ENCODE results near the gene RNASE12.
"Not testable (repeated sequence)": the region's sequence is repeated elsewhere in the genome, so short reads cannot be mapped to it uniquely, and the experiment has no call there.

RNASE12 gene

DNA sequence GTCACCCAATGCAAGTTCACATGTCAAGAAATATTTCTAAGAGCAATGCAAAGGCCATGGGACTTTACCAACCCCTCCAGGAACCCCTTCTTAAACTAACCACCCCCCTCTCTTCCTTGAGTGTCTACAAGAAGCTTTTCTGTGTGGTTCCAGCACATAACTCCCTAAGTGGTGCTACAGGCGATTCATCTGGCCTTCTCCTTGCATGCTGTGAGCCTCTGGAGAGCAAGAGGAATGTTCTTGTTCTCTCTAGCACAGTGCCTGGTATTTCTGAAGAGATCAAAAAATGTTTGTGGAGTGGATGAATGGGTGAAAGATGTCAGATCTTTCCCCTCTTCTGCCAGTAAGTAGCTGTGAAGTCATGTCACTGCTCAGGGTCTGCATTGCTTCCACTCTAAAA, 5.9 kb upstream of the RNASE12 start:
- H3K4me3 ChIP-seq (ENCODE audit: low read length) = no peak overlapping the region
- H3K27me3 ChIP-seq (ENCODE audit: control insufficient read depth, insufficient read depth, low read length) = no peaks in the 10 kb centered on the region
- no peaks in the 10 kb centered on the region for H3K36me3 ChIP-seq (ENCODE audit: control insufficient read depth, low read depth, low read length)
- no peak overlapping the region for H3K9ac ChIP-seq (ENCODE audit: low read length)
- no peaks in the 10 kb centered on the region for H3K4me1 ChIP-seq (ENCODE audit: control insufficient read depth, low read depth, low read length)
- H3K27ac ChIP-seq (ENCODE audit: low read length) = no peak overlapping the region
- H3K9me3 ChIP-seq (ENCODE audit: control insufficient read depth, low read depth, low read length) = no peaks in the 10 kb centered on the region

DNA sequence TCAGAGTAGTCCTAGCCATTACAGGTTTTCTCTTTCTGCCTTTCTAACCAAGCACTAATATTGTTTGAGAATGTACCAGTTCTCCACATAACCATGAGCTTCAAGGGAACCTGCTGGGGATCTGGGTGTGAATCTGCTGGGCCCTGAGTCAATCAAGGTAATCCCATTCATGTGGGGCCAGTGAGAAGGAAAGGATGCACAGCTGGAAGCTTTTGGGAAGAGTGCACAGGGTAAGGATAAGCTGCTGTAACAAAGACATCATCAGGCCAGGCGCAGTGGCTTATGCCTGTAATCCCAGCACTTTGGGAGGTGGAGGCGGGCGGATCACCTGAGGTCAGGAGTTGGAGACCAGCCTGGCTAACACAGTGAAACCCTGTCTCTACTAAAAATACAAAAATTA, 4.5 kb upstream of the RNASE12 start:
- not testable (repeated sequence) for H3K27me3 ChIP-seq (ENCODE audit: control insufficient read depth, insufficient read depth, low read length); H3K27ac ChIP-seq (ENCODE audit: low read length); H3K4me3 ChIP-seq (ENCODE audit: low read length); H3K36me3 ChIP-seq (ENCODE audit: control insufficient read depth, low read depth, low read length); H3K4me1 ChIP-seq (ENCODE audit: control insufficient read depth, low read depth, low read length); H3K9ac ChIP-seq (ENCODE audit: low read length); H3K9me3 ChIP-seq (ENCODE audit: control insufficient read depth, low read depth, low read length)

DNA sequence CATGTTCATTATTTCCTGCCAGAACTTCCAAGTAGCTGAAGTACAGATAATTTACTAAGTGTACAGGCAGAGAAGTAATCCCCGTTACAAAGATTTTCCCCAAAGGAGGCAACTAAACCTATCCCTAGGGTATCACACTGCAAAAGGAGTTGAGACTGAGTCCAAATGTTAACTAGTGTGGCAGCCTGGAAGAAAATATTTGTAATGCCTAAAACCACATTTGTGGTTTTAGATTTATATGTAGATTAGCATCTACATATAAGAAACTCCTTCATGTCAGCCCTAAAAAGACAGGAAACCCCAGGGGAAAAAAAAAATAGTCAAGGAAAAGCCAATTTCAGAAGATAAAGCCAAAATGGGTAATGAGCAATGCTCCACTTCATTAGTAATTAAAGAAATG, 1.4 kb upstream of the RNASE12 start:
- Histone ChIP-seq H3K9ac (ENCODE audit: low read length) (no peak overlapping the region), H3K4me3 (ENCODE audit: low read length) (no peak overlapping the region), H3K9me3 (ENCODE audit: control insufficient read depth, low read depth, low read length) (no peaks in the 10 kb centered on the region), H3K27me3 (ENCODE audit: control insufficient read depth, insufficient read depth, low read length) (no peaks in the 10 kb centered on the region), H3K27ac (ENCODE audit: low read length) (no peak overlapping the region), H3K4me1 (ENCODE audit: control insufficient read depth, low read depth, low read length) (no peaks in the 10 kb centered on the region), H3K36me3 (ENCODE audit: control insufficient read depth, low read depth, low read length) (no peaks in the 10 kb centered on the region)

DNA sequence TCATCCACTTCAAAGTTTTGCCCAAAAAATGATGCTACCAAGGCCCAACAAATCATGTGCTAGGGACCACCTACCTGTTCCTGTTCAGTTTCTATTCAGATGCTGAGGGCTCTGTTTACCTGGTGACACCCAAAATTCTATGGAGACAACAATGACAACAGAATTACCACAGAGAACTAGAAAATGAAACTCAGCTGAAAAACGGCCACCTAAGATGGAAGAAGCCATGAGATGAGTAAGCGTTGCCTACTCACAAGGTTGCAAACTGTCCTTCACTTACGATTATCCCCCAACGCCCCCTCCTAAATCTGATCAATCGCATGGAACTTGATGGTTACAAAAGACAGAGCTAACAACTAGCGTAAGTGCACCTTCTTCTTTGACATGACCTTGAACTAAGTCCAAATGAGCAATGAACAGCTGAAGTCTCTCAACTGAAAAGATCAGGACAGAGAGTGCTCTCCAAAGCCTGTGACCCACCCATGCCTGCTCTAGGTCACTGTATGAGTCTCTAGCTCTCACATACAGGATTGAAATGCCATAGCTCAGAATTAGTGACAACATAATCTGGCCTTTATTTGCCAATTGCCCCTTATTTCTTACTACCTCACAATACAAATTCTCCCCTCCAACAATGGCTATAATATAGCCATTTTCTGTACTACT, 3.6 kb downstream of the RNASE12 start, which contains the start of gene RNASE11:
TSS of gene RNASE11 (minus strand) at position 513 of the 666 bp plus-strand sequence.
- Histone ChIP-seq H3K4me1 (ENCODE audit: control insufficient read depth, low read depth, low read length) (peaks cover 16% of the 10 kb centered on the region), H3K9ac (ENCODE audit: low read length) (no peak within 1 kb of the TSS), H3K27ac (ENCODE audit: low read length) (no peak within 1 kb of the TSS), H3K36me3 (ENCODE audit: control insufficient read depth, low read depth, low read length) (no peaks in the 10 kb centered on the region), H3K9me3 (ENCODE audit: control insufficient read depth, low read depth, low read length) (no peaks in the 10 kb centered on the region), H3K27me3 (ENCODE audit: control insufficient read depth, insufficient read depth, low read length) (no peaks in the 10 kb centered on the region), H3K4me3 (ENCODE audit: low read length) (no peak within 1 kb of the TSS)

DNA sequence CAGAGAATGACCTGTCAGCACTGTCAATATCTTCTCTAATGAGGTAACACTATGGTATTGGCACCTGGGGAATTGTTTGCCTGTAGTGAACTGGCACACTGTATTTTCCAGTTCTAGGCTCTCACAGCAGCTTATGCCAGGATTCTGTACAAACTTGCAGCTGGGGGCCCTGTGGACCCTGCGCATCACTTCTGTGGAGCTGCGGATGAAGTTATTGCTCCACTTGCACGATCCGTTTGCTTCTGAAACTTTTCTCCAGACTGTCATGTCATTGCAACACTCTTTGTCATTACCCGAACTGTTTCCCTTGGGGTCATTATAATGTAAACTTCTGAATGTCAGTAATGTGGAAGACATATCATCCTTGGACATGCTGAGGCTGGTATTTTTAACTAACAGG, 7.3 kb downstream of the RNASE12 start:
- Histone ChIP-seq H3K9me3 (ENCODE audit: control insufficient read depth, low read depth, low read length) (no peaks in the 10 kb centered on the region), H3K27me3 (ENCODE audit: control insufficient read depth, insufficient read depth, low read length) (no peaks in the 10 kb centered on the region), H3K4me3 (ENCODE audit: low read length) (no peak overlapping the region), H3K36me3 (ENCODE audit: control insufficient read depth, low read depth, low read length) (no peaks in the 10 kb centered on the region), H3K27ac (ENCODE audit: low read length) (no peak overlapping the region), H3K9ac (ENCODE audit: low read length) (no peak overlapping the region), H3K4me1 (ENCODE audit: control insufficient read depth, low read depth, low read length) (peaks cover 32% of the 10 kb centered on the region)

DNA sequence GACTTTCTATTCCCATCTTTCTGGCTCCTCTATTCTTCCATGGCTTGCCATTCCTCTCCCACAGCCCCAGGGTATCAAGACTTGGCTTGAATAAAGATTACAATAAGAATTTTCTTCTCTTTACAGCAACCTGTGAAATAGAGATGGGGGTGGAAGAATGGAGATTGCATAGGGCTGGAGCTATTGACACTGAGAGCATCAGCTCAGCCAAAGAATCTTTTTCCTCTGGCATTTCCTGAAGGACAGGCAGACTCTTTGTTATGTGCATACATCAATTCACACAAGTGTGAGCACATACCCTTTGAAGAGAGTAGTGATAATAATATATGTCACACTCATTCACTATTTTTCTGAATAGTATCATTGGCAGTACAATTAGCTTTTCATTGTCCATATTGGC, 8.0 kb downstream of the RNASE12 start:
- H3K36me3 ChIP-seq (ENCODE audit: control insufficient read depth, low read depth, low read length) = no peaks in the 10 kb centered on the region
- H3K4me1 ChIP-seq (ENCODE audit: control insufficient read depth, low read depth, low read length) = peaks cover 39% of the 10 kb centered on the region
- H3K4me3 ChIP-seq (ENCODE audit: low read length) = no peak overlapping the region
- H3K27ac ChIP-seq (ENCODE audit: low read length) = no peak overlapping the region
- no peak overlapping the region for H3K9ac ChIP-seq (ENCODE audit: low read length)
- no peaks in the 10 kb centered on the region for H3K27me3 ChIP-seq (ENCODE audit: control insufficient read depth, insufficient read depth, low read length)
- no peaks in the 10 kb centered on the region for H3K9me3 ChIP-seq (ENCODE audit: control insufficient read depth, low read depth, low read length)

DNA sequence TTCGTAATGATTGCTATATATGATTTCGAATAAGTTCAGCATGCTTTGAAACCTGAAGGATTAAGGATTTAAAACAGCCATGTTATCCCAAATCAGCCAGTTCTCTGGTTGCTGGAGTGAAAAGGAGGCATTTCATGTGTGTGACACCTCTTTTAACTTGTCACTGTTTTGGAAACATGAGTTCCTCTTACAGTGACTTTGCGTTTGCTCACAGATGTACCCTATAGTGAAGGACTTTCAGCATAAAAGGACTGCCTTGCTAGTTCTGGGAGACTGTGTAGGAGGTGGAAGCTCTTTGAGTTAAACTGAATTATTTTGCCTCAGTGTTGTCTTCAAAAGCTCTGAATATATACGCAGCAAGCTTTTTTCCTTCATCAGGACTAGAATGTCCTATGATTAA, 10.9 kb downstream of the RNASE12 start:
- Histone ChIP-seq H3K27ac (ENCODE audit: low read length) (no peak overlapping the region), H3K27me3 (ENCODE audit: control insufficient read depth, insufficient read depth, low read length) (no peaks in the 10 kb centered on the region), H3K4me3 (ENCODE audit: low read length) (no peak overlapping the region), H3K9me3 (ENCODE audit: control insufficient read depth, low read depth, low read length) (no peaks in the 10 kb centered on the region), H3K36me3 (ENCODE audit: control insufficient read depth, low read depth, low read length) (no peaks in the 10 kb centered on the region), H3K9ac (ENCODE audit: low read length) (no peak overlapping the region), H3K4me1 (ENCODE audit: control insufficient read depth, low read depth, low read length) (peaks cover 50% of the 10 kb centered on the region)

DNA sequence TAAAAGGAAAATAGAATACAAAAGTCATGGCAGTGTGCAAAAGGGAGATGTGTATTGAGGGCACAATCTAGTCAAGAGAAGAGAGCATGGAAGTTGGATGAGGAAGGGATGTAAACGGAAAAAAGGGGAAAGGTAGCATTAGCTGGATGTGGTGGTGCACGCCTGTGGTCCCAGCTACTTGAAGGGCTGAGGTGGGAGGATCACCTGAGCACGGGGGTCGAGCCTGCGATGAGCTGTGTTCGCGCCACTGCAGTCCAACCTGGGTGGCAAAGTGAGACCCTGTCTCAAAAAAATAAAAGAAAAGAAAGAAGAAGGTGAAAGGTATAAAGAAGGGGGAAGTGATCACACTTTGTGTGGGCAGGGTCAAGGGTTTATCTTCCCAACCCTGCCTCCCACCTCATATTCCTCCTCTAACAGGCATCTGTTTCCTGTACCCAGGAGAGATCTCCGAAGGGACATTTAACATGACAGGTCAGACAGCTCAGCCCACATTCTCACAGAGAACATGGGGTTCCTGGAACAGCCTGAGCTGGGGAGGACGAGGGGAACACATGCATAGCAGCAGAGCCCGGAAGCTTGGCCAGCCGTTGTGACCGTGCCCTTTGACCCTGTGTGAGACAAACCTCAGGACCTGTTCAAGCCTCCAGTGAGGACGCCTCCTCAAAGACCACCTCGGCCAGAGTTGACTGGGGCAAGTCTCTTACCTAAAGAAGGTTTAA, 12.2 kb downstream of the RNASE12 start:
- peak overlapping the region; percentile 23 for H3K4me3 ChIP-seq (ENCODE audit: low read length)
- H3K27ac ChIP-seq (ENCODE audit: low read length) = peak overlapping the region; percentile 28
- H3K36me3 ChIP-seq (ENCODE audit: control insufficient read depth, low read depth, low read length) = no peaks in the 10 kb centered on the region
- peaks cover 48% of the 10 kb centered on the region for H3K4me1 ChIP-seq (ENCODE audit: control insufficient read depth, low read depth, low read length)
- H3K9me3 ChIP-seq (ENCODE audit: control insufficient read depth, low read depth, low read length) = no peaks in the 10 kb centered on the region
- H3K9ac ChIP-seq (ENCODE audit: low read length) = no peak overlapping the region
- H3K27me3 ChIP-seq (ENCODE audit: control insufficient read depth, insufficient read depth, low read length) = no peaks in the 10 kb centered on the region

DNA sequence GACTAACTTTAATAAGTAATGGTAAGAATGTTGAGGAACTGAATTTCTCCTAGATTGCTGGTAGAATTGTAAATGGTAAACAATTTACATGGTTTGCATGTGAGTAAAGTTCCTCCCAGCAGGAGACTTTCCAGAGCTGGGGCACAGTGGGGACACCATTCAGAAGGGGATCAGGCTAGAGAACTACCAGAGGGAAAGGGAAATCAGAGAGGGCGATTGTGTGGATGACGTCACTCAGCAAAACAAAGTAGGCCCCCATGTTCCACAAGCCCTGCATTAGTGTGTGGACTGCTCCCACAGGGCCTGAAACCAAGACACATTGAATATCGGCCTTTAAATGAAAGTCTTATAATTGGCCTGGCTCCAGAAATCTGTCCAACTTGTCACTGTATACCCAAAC, 12.9 kb downstream of the RNASE12 start:
- Histone ChIP-seq H3K4me3 (ENCODE audit: low read length) (peak overlapping the region; percentile 42), H3K9me3 (ENCODE audit: control insufficient read depth, low read depth, low read length) (no peaks in the 10 kb centered on the region), H3K27me3 (ENCODE audit: control insufficient read depth, insufficient read depth, low read length) (no peaks in the 10 kb centered on the region), H3K9ac (ENCODE audit: low read length) (no peak overlapping the region), H3K27ac (ENCODE audit: low read length) (peak overlapping the region; percentile 81), H3K4me1 (ENCODE audit: control insufficient read depth, low read depth, low read length) (peaks cover 41% of the 10 kb centered on the region), H3K36me3 (ENCODE audit: control insufficient read depth, low read depth, low read length) (no peaks in the 10 kb centered on the region)

DNA sequence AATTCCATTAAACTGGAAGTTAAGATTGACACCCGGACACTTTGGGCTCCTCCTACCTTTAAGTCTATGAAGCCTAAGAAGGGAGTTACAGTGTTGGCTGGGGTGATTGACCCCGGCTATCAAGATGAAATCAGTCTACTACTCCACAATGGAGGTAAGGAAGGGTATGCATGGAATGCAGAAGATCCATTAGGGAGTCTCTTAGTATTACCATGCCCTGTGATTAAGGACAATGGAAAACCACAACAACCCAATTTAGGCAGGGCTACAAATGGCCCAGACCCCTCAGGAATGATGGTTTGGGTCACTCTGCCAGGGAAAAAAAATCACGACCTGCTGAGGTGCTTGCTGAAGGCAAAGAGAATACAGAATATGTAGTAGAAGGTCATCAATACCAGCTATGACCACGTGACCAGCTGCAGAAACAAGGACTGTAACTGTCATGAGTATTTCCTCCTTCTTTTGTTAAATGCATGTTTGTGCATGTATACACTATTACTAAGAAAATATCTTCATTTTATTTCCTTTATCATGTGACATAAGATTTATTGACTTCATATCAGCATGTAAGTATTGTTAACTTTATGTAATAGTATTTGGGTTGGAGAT, 18.7 kb downstream of the RNASE12 start:
- not testable (repeated sequence) for H3K9ac ChIP-seq (ENCODE audit: low read length)

DNA sequence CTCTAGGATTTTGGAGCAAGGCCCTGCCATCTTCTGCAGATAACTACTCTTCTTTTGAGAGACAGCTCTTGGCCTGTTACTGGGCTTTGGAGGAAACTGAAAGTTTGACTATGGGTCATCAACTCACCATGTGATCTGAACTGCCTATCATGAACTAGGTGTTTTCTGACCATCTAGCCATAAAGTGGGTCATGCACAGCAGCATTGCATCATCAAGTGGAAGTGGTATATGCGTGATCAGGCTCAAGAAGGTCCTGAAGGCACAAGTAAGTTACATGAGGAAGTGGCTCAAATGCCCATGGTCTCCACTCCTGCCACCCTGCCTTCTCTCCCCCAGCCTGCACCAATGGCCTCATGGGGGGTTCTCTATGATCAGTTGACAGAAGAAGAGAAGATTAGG, 20.5 kb downstream of the RNASE12 start:
- not testable (repeated sequence) for H3K4me1 ChIP-seq (ENCODE audit: control insufficient read depth, low read depth, low read length); H3K27me3 ChIP-seq (ENCODE audit: control insufficient read depth, insufficient read depth, low read length); H3K9ac ChIP-seq (ENCODE audit: low read length); H3K27ac ChIP-seq (ENCODE audit: low read length); H3K4me3 ChIP-seq (ENCODE audit: low read length); H3K36me3 ChIP-seq (ENCODE audit: control insufficient read depth, low read depth, low read length); H3K9me3 ChIP-seq (ENCODE audit: control insufficient read depth, low read depth, low read length)

More for the DNA sequence above, 18.7 kb downstream of the RNASE12 start:
- H3K4me1 ChIP-seq (ENCODE audit: control insufficient read depth, low read depth, low read length); H3K27ac ChIP-seq (ENCODE audit: low read length); H3K27me3 ChIP-seq (ENCODE audit: control insufficient read depth, insufficient read depth, low read length); H3K9me3 ChIP-seq (ENCODE audit: control insufficient read depth, low read depth, low read length); H3K4me3 ChIP-seq (ENCODE audit: low read length); H3K36me3 ChIP-seq (ENCODE audit: control insufficient read depth, low read depth, low read length): not testable (repeated sequence)

DNA sequence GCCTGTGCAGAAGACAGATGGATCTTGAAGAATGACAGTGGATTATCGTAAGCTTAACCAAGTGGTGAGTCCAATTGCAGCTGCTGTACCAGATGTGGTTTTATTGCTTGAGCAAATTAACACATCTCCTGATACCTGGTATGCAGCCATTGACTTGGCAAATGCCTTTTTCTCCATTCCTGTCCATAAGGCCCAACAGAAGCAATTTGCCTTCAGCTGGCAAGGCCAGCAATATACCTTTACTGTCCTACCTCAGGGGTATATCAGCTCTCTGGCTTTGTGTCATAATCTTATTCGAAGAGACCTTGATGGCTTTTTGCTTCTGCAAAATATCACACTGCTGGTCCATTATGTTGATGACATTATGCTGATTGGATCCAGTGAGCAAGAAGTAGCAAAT, 21.3 kb downstream of the RNASE12 start:
- not testable (repeated sequence) for H3K4me3 ChIP-seq (ENCODE audit: low read length); H3K9me3 ChIP-seq (ENCODE audit: control insufficient read depth, low read depth, low read length); H3K27ac ChIP-seq (ENCODE audit: low read length); H3K36me3 ChIP-seq (ENCODE audit: control insufficient read depth, low read depth, low read length); H3K9ac ChIP-seq (ENCODE audit: low read length); H3K4me1 ChIP-seq (ENCODE audit: control insufficient read depth, low read depth, low read length); H3K27me3 ChIP-seq (ENCODE audit: control insufficient read depth, insufficient read depth, low read length)

Data from iPS-18a (cell line).